A549 treated with GW870086 at 1 μM for 4 hours (cell line): ENCODE measurements around the gene C2CD4B. TPM values are rescaled to one million over a fixed set of nuclear protein-coding genes. Genes with fewer than 3 reads are reported as not detected.

Experiments
- total RNA-seq: library from RNA; stranded (reverse); fragments of 200-300 nt; extraction: Qiagen RNA extraction; gene quantifications from 5 replicates; pipeline ENCODE4 v1.2.3, GENCODE V29; 2022; ENCODE audit warnings: low read depth

The C2CD4B gene, protein sequence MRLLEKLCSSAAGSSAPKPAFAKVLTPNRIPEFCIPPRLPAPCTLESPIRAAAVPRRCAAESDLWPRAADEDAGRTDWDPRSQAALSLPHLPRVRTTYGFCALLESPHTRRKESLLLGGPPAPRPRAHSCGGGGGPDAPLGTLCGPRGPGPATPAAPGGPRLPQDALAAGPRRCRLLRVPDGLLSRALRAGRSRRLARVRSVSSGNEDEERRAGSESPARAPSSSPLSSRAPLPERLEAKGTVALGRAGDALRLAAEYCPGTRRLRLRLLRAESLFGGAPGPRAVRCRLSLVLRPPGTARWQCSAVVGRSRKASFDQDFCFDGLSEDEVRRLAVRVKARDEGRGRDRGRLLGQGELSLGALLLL
- 0.23 to 0.64 TPM (median 0.37 TPM) in 5 replicates for total RNA-seq

GRCh38 chr15:62165104-62165792 lies at the start of gene C2CD4B:
Gene C2CD4B, minus strand, starts transcription at chr15:62165285. Its CDS starts 301 bp downstream, at chr15:62164984.

Other genes starting within 250 kb of the C2CD4B start
- gene VPS13C, start 104.8 kb downstream of the C2CD4B start, total RNA-seq: 8.0 to 14.1 TPM (median 13.0 TPM) in 5 replicates
- gene C2CD4A, start 98.3 kb downstream of the C2CD4B start, total RNA-seq: 0.07 to 0.40 TPM (median 0.19 TPM) in 5 replicates
- gene TLN2, start 225.3 kb upstream of the C2CD4B start, total RNA-seq: 5.7 to 9.0 TPM (median 7.2 TPM) in 5 replicates